ENCODE results near the gene ACOT4.

- TF ChIP-seq CTCF (IDR thresholded peaks at IDR 0.05) (peak in 2 of 6 experiments; percentile 3 to 20), POLR2A (IDR thresholded peaks at IDR 0.05) (peak in 1 of 2 donors; percentile 39)
Observed at GRCh38 chr14:73644531-73645247, 53.0 kb downstream of the ACOT4 start, which contains the start of gene DNAL1.
